Stimulated activated CD8-positive, alpha-beta memory T cell treated with anti-CD3 and anti-CD28 coated beads, Interleukin-12 subunit alpha, Interleukin-12 subunit beta, amount 100 ng/mL, for 24 hours (primary cell): ENCODE data around the gene RFX3.

ENCODE experiments used
- DNase-seq: peaks from one replicate; pipeline ENCODE4 v3.0.0-alpha.2; 2020; ENCODE audit errors: extremely low read depth

RFX3 gene

DNA sequence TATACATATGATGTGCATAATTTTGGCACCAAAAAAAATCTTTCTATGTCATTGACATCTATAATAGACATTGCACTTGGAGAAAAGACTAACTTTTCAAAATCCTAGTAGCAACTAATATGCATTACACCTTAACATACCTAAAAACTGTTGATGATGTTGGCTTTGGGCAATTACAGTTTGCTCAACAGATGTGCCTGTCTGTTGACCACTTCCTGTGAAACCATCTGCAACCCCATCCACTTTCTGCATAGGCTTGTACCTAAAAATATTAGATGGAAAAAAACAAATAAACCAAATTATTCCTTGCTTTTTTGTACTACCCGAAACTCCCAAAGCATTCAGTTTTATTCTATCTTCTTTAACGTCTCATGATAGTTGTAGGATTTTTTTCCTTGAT, 248.6 kb downstream of the RFX3 start:
- DNase-seq, result no peak

DNA sequence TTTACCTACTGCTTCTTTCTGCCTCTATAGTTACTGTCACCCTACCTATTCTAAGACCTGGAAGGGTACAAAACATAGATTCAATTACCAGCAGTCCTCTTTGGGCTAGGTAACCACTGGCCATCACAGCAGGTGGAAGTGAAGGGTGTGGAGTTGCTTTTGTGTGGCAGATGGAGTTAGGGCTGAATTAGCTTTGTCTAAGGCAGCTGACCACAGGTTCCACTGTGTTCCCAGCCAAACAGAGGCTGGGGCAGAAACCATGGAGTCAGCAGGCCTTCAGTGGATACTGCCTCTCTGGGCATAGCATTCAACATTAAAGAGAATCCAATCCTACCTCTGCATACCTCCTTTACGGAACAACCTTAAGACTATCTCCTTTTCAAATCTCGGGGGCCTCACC, 254.2 kb downstream of the RFX3 start:
- DNase-seq, result no peak

DNA sequence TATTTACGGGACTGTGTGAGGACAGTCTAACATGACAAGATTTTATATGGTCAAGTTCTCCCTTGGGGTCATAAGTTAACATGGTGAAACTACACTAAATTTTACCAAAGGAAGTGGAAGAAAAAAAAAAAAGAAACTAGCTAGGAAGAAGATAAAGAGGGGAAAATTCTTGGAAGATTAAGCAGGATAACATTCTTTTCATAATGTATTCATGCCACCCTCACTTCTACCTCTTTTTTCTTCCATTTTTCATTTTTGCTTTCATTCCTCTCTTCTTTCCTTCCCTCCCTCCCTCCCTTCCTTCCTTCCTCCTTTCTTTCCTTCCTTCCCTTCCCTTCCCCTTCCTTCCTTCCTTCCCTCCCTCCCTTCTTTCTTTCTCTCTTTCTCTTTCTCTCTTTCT, 254.6 kb downstream of the RFX3 start:
- no peak for DNase-seq

DNA sequence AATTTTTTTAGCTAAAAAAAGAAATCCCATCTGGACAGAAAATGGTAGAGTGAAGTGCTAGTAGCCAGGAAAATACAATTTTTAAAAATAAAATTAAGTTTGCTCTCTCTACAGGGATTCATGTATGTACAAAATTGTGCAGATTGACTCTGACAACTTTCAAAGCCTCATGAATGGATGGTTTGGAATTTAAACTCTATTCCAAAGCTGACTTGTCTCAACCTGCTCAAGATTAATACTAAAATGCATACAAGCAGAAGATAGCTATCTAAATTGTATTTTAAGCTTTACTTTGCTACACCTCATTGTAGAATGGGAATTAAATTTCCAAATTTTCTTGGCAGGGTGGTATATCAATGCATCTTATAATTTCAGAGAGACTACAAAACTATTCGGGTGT, 257.6 kb downstream of the RFX3 start:
- no peak for DNase-seq

DNA sequence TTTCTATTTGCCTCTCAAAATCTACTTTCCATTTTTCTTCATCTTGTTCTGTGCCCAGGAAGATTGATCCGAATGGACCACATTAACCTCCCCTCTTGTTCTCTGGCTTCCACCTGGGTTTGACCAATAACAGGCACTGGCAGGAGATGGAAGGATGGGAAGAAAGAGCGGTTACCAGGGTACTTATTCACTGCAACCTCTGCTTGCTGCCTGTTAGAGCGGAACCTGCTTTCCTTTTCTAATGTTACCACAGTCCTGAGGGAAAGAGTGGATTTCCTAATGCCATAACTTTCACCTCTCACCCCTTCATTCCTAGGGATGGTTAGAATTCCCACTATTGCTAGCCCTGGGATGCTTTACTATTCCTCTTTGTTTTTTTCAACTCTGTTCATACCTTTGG, 262.1 kb downstream of the RFX3 start:
- DNase-seq, result no peak

DNA sequence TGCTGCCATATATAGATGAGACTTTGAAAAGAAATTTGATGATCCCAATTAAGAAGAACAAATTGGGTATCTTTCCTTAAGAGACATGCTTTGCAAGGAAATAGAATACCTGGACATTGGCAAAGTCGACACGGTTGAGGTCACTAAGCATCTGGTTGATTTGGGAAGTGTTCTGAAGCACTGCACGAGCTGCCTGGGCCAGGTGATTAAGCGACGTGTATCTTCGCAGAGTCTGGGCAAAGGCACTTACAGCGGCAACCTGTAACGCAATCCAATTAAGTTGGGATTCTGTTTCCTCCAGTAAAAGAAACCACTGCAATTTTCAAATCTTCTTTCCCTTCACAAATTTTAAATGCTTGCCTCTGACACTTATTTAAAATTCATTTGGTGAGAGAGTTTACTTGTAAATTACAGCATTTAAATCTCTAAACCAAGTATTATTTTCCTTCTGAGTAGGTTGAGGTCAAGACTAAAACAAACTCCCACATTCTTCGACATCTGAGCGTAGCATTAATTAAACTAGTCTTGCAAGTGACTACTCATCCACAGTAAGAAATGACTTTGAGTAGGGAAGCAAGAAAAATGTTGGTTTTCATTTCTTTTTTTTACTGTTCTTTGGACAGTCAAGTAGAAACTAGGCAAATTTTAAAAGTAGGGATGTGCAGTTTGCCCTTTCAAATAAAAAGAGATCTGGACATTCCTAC, 262.8 kb downstream of the RFX3 start:
- no peak for DNase-seq

DNA sequence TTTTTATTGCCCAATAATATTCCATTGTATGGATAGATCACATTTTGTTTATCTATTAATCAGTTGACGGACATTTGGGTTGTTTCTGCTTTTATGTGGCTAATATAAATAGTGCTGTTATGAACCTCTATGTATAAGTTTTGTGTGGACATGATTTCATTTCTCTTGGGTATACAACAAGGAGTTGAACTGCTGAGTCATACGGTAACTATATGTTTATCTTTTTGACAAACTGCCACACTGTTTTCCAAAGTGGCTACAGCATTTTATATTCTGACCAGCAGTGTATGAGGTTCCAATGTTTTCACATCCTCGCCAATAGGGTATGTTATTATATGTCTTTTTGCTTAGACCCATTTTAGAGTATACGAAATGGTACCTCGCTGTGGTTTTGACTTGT, 264.3 kb downstream of the RFX3 start:
- DNase-seq, result no peak

DNA sequence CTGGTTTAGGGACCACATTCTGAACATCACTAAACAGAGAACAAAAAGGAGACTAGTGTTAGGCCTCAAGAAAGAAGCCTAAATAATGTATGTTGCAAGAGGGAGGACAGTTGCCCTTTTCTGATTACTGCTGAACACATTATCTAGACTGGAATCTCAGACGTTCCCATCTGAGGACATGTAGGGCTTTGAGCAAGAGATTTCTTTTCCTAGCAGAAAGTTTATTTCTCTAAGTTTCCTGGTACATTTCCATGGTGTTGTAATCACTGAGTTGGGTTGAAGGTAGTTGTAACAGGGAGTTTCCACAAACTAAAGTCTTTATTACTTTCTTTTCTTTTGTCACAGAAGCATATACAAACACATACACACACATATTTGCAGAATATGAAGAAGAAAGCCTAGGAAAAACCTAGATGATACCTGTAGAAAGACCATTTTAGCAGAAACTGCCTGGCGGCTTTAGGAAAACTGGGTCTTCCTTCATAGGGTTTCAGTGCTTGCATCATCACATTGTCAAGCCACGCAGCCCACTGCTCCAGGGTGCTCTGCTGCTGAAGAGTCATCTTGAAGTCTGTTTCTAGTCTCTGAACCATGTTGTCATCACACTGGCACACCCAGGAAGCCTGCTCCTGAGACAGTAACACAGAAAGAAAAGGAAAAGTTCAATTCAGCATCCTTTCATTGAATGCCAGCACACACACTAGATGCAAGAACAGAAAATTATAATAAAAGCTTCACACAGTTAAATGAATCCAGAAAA, 269.1 kb downstream of the RFX3 start:
- DNase-seq, result no peak

DNA sequence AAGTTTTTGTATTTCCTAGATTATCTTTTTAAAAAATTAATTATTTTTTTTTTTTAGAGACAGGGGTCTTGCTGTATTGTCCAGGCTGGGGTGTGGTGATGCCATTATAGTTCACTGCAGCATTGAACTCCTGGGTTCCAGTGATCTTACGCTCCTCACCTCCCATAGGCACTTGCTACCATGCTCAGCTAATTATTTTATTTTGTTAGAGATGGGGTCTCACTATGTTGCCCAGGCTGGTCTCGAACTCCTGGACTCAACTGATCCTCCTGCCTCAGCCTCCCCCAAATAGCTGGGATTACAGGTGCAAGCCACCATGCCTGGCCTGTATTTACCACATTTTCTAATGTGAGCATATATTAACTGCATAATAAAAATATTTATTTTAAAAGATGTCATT, 274.5 kb downstream of the RFX3 start:
- no peak for DNase-seq

DNA sequence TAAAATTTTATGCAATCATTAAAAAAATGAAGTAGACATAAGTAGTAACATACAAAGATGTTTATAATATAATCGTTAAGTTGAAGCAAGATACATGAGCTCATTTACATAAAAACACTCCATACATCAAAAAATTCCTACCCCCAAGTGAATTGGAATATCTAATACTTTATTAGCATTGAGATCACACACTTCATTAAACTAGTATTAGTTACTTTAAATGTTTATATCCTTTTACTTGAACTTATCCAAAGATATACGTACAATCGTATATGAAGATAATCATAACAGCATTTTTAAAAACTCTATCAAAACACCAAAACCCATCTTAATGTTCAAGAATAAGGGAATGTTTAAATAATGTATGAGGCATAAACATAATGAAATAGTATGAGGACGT, 275.1 kb downstream of the RFX3 start:
- DNase-seq, result no peak

DNA sequence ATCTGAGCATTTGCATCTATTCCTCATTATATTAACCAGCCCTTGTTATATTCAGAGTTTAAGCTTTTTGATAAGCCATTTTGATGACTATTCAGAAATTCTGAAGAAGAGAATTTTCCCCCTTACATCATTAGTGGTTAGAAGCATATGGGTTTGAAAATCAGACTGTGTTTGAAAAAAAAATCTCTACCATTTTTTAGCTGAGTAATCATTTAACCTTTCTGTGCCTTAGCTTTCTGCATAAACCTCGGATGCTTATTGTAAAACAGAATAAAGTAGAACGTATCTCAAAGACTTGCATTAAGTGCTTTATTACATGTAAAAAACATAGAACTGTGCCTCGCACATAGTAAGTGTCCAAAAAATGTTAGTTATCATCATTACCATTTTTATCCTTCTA, 278.6 kb downstream of the RFX3 start:
- DNase-seq, result no peak

DNA sequence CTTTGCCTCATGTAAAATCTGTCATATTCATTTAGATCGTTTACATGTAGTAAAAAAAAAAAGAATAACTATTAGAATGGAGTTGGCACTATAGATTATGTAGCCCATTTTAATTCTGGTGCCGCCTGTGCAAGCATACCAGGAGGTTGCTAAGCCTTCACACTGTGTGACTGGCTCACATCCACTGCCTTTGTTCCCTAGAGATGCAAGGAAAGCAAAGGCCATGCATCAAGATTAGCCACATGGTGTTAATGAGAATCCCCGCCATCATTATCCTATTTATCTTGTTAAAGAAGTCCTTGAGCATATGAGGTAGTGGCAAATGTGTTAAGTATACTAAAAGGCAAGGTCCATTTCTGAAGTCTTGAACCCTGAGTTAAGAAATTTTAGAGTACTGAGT, 279.6 kb downstream of the RFX3 start:
- no peak for DNase-seq

DNA sequence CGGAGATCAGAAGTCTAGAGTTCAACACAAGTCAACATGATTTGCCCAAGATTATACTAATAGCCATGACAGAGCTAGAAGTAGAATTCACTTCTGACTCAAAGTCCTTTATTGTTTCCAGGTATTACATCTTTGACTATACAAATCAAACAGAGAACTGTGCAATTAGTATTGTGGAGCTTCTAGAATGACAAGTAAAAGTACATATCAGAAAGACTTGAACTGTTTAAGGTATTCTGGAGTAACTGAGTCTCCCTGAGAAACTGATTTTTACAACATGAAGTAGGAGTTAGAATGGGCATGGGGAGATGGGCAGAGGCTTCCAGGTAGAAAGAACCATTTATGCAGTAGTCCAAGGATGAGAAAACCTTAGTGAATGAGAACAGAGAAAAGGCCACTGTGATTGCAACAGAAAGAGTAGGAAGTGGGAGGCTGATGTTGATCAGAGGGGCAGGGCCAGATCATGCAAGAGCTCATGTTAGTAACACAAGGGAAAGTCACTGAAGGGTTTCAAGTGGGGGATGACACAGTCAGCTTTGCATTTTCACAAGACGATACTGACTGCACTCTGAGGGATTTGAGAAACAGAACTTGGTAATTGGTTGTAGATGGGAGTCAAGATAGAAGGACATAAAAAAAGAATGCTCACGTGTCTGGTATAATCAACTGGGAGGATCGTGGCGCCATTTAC, 280.7 kb downstream of the RFX3 start:
- no peak for DNase-seq

DNA sequence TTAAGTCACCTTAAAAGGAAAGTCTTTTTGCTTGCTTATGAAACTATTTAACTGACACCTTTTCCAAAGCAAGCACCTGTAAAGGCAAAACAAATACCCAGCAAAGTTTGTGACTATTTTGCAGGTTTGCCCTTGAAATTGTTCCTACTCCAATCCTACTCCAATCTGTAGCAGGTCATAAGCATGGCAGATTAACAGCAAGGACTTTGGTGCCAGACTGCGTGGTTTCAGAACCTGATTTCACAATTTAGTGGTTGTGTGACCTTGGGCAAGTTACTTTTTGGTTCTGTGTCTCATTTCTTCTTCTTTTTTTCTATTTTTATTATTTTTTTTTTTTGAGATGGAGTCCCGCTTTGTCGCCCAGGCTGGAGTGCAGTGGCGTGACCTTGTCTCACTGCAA, 282.1 kb downstream of the RFX3 start:
- no peak for DNase-seq

DNA sequence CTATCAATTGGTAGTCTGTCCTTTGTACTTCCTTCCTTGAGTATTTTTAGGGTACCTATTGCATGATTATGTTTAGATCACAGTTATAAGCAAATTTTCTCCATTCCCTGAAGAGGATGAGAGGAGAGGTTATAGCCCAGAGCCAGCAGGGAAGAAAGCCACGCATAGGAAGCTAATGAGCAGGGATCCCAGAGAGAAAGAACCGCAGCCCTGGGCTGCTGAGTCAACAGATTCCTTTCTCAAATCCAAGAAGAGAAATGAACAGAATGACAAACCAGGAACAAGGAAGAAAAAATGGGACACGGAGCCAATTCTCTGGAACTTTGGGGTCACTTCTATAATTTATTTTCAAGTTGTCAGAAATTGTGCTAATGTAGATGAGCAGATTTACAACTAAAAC, 284.5 kb downstream of the RFX3 start:
- DNase-seq, result no peak

DNA sequence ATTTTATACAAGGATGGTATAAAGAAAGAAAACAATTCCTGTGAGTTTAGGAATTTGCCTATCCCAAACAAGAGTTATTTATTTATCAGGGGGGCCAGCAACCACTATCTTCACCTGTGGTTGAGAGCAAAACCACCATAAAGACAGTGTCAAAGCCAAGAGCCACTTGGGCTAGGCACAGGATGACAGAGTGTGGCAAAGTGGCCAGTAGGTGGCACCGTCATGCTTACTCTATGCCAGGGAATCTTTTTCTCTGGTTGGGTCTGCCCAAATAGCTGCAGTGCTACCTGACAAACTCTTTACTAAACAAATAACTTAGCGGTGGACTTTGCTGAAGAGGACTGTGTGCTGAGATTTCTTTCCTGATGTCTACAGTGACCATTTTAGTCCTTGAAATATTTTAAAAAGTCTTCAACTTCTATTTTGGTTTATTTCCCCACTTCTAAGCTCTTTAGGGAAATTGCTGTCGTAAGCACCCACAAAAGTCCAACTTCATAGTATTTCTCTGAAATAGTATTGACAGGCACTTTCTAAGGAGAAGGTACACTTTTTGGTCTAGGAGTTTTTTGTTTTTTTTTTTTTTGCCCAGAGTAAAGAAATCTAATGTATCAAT, 285.0 kb downstream of the RFX3 start:
- peak; percentile 26 for DNase-seq

DNA sequence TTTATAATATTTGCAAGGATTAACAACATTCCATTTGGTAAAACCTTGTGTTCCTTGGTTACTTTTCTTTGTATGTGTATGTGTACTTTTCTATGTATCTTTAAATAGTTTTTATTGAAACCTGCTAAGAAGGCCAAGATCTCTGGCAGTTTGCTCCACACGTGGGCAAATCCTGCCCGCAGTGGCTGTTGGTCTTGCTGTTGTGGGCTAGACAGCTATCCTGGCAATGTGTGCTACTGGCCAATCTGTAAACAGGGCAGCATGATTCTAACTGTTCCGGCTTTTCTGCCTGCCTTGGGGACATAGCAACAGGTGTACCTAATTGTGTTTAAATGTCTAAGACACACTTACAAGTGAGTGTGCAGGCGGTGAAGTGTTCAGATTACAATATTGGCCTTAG, 286.6 kb downstream of the RFX3 start:
- DNase-seq, result no peak

DNA sequence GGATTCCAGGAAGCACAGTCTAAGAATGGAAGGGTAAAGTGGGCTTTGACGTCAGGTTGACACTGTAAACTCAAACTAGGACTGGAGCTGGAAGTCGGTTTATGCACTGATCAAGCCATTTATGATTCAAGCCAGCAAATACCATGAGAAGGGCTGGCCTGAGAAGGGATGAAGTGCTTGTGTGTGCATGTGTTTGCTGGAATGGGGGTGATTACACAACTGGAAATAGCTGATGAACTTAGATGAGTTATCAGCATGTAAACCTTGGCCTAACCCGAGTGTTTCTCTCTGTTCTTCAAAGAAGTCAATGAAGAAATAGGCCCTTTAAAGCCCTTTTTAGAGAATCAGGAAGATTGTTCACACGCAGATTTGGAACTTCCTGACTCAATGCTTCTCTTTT, 287.6 kb downstream of the RFX3 start:
- no peak for DNase-seq

DNA sequence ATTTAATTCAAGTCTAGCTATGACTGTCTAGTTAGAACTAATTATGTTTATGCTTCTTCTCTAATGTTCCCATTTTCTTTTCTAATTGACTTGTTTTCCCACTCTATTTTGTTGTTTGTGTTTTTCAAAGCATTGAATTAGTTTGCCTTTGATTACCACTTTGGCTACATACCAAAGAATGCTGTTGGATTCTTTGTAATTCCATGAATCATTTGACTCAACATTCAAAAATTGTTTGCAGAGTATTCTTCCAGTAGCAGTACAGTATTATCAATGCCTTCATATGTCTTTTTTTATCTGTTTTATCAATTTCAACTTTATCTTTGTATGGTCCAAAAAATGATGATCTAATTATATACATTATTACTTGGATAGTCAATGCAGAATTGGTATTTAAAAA, 288.7 kb downstream of the RFX3 start:
- DNase-seq, result no peak

DNA sequence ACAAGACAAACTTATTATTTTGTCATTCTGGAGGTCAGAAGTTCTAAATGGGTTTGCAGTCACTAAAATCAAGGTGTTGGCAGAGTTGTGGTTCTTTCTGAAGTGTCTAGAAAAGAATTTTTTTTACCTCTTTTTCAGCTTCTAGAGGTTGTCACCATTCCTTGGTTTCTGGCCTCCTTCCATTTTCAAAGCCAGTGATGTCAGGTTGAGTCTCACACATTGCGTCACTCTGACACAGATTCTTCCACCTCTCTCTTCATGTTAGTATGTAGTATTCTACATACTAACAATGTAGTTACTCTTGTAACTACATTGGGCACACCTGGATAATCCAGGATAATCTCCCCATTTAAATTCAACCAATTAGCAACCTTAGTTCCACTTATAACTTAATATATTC, 290.3 kb downstream of the RFX3 start:
- no peak for DNase-seq

DNA sequence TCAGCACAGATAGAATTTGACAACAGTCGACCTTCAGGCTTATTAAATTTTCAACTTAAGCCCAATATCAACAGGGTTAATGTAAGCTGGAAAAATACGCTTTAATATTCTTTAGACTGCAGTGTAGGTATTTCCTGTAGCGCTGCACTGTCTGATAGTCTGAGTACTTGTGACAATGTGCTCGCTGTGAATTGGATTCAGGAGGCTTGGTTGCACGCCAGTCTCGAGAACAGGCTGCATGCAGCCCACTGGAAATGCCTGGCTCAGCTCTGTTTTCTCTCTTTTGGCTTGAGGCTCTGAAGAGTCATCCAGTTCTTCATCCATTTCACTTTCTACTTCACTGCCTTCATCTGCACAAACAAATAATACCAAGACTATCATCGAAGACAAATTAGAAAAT, 300.9 kb downstream of the RFX3 start:
- DNase-seq, result no peak

DNA sequence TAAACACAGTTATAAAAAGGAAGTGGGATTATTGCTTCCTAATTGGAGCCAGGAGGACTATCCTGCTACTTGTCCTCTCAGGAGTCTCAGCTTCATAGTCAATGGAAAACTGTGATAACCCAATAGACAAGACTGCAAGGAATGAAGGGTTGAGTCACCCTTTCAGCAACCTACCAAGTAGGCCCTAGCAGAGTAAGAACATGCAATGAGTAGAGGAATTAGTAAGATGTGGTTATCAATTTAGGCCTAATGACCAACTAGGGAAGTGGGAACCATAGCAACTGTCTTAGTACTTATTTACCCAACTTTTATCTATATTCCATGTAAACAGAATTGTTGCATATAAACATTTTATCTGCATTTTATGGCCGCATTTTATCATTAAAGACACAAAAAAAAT, 310.1 kb downstream of the RFX3 start:
- no peak for DNase-seq

DNA sequence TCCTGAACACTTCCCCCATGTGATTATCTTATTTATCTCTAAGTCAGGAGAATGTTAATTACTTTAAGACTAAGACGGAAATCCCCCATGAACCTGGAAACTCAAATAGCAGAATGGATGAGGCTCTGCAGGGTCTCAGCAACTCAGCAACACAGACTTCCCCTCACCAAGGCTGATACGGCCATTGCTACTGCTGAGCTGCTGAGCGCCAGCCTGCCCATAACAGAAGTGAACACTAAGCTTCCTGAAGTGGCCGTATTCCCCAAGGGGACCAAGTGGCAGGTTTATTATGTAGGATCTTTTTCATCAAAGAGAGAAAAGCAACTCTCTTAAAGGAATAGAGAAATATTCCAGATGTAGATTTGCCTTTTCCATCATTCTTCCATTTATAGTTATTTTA, 311.1 kb downstream of the RFX3 start:
- DNase-seq, result no peak
